Kasumi-1 (cell line): ENCODE results near the gene ZNF423.

Source experiments
- DNase-seq, 2 experiments: peaks; one replicate each; lab custom pipeline; 2025; lab: John Stamatoyannopoulos, UW

Gene ZNF423

GRCh38 chr16:49600976-49601375 lies 254.9 kb downstream of the ZNF423 start:
- no peak for DNase-seq

GRCh38 chr16:49600536-49600935 lies 255.4 kb downstream of the ZNF423 start:
- no peak for DNase-seq

GRCh38 chr16:49599704-49600103 lies 256.2 kb downstream of the ZNF423 start:
- DNase-seq, result no peak

- no peak for DNase-seq
Measured at GRCh38 chr16:49599281-49599680, 256.6 kb downstream of the ZNF423 start.

- no peak for DNase-seq
Measured at GRCh38 chr16:49598383-49599170, 257.3 kb downstream of the ZNF423 start.

GRCh38 chr16:49597796-49598195 lies 258.1 kb downstream of the ZNF423 start:
- DNase-seq, result no peak

GRCh38 chr16:49596648-49597291 lies 259.1 kb downstream of the ZNF423 start:
- no peak for DNase-seq

GRCh38 chr16:49596068-49596467 lies 259.8 kb downstream of the ZNF423 start:
- no peak for DNase-seq

- no peak for DNase-seq
Measured at GRCh38 chr16:49594685-49595498, 261.0 kb downstream of the ZNF423 start.

GRCh38 chr16:49594153-49594552 lies 261.8 kb downstream of the ZNF423 start:
- no peak for DNase-seq

GRCh38 chr16:49593424-49594040 lies 262.4 kb downstream of the ZNF423 start:
- no peak for DNase-seq

GRCh38 chr16:49592546-49593423 lies 263.1 kb downstream of the ZNF423 start:
- DNase-seq, result peak; percentile 27

GRCh38 chr16:49590166-49590871 lies 265.6 kb downstream of the ZNF423 start:
- no peak for DNase-seq

GRCh38 chr16:49589544-49590031 lies 266.3 kb downstream of the ZNF423 start:
- DNase-seq, result no peak

GRCh38 chr16:49588729-49589384 lies 267.1 kb downstream of the ZNF423 start:
- no peak for DNase-seq

GRCh38 chr16:49588026-49588425 lies 267.9 kb downstream of the ZNF423 start:
- no peak for DNase-seq

- DNase-seq, result no peak
Measured at GRCh38 chr16:49587511-49587910, 268.4 kb downstream of the ZNF423 start.

- no peak for DNase-seq
Measured at GRCh38 chr16:49586466-49587450, 269.2 kb downstream of the ZNF423 start.
